ENCODE results near the gene ANKRD60. TPM values are rescaled to one million over a fixed set of nuclear protein-coding genes. Genes with fewer than 3 reads are reported as not detected.

The ANKRD60 gene
- total RNA-seq, 4 donors from 2014 or later: not detected

DNA sequence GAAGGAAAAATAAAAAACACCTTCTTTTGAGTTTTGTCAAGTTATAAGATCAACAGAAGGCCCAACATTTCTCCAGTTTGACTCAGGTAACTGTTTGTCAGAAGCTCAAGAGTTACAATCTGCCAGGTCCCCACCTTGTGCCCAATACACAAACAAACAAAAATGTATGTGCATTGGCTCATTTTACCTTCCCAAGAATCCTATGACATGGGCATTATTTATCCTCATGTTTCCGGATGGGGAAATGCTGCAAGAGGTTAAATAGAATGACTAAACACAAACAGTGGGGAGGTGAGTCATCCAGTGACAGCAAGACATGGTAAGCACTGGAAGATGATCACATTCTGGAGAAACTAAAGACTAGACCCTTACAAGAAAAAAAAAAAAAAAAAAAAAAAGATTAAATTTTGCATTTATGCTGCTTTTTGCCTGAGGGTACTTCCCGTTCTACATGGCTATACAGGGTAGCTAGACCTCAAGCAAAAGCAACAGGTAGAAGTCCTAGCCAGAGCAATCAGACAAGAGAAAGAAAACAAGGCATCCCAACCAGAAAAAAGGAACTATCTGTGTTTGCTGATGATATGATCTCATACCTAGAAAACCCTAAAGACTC, 23.6 kb upstream of the ANKRD60 start:
- Histone ChIP-seq H3K36me3 (peaks cover 0 to 42% (median 7%) of the 10 kb centered on the region in 3 donors), H3K27ac (no peak overlapping the region), H3K9me3 (no peaks in the 10 kb centered on the region), H3K4me1 (no peaks in the 10 kb centered on the region), H3K27me3 (no peaks in the 10 kb centered on the region), H3K4me3 (no peak overlapping the region)
- no peak for TF ChIP-seq EP300 (IDR thresholded peaks at IDR 0.05)
- TF ChIP-seq POLR2A (IDR thresholded peaks at IDR 0.05): no peak
- TF ChIP-seq, protein P1, sequence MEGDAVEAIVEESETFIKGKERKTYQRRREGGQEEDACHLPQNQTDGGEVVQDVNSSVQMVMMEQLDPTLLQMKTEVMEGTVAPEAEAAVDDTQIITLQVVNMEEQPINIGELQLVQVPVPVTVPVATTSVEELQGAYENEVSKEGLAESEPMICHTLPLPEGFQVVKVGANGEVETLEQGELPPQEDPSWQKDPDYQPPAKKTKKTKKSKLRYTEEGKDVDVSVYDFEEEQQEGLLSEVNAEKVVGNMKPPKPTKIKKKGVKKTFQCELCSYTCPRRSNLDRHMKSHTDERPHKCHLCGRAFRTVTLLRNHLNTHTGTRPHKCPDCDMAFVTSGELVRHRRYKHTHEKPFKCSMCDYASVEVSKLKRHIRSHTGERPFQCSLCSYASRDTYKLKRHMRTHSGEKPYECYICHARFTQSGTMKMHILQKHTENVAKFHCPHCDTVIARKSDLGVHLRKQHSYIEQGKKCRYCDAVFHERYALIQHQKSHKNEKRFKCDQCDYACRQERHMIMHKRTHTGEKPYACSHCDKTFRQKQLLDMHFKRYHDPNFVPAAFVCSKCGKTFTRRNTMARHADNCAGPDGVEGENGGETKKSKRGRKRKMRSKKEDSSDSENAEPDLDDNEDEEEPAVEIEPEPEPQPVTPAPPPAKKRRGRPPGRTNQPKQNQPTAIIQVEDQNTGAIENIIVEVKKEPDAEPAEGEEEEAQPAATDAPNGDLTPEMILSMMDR (IDR thresholded peaks at IDR 0.05): no peak
- WGBS, 2 donors: 77 to 81% methylated on average over 2 of the region's 2 CpGs
- no peak for DNase-seq (ENCODE audit: low spot score in 2 of 2)

DNA sequence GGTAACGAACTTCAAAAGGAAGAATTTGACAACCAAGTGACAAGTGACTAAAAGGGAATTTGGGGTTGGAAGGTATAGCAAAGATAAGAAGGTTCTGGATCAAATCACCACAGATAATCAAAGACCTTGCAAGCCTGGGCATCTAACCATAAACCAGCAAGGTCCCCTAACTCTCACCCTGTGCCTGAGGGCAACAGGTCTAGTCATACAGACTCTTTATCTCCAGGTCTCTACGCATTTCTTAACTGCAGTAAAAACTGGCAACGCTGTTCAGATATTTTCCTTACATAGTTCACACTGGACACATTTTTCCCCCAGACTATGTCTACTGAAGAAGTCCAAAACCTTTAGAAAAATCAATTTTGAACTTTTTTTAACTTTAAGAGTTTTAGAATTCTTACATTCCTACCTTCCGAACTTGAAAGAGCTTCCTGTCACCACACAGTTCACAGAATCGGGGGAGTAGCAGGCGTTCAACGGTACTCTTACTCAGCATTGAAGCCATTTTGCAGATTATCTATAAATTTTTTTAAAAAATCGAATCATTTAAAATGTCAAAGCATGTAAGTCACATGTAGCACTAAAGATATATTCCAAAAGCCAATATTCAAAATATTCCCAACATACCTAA, 23.0 kb upstream of the ANKRD60 start:
- Histone ChIP-seq H3K27ac (no peak overlapping the region), H3K4me3 (no peak overlapping the region), H3K4me1 (no peaks in the 10 kb centered on the region), H3K27me3 (no peaks in the 10 kb centered on the region), H3K36me3 (peaks cover 0 to 43% (median 7%) of the 10 kb centered on the region in 3 donors), H3K9me3 (no peaks in the 10 kb centered on the region)
- TF ChIP-seq, protein P1 (IDR thresholded peaks at IDR 0.05): no peak
- TF ChIP-seq POLR2A (IDR thresholded peaks at IDR 0.05) (no peak), EP300 (IDR thresholded peaks at IDR 0.05) (no peak)
- 87 to 92% methylated on average over 8 of the region's 8 CpGs for WGBS, 2 donors
- DNase-seq (ENCODE audit: low spot score in 2 of 2): no peak

DNA sequence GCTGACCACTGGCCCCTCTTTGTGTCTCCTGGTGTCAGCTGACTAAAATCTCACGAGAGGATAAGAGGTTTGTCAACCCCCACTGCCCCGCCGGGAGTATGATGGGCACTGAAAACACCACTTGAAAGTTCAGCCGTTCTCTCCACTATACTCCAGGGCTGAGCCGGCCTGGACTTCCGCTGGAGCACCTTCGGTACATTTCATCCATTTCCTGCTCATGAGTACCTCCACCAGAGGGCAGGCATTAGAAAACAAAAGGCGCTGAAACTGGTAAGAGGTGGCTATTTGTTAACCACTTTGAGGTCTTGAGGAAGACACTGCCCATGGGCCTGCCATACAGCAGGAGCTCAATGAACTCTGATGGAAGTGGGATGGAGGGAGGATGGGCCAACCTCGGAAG, 17.9 kb upstream of the ANKRD60 start:
- H3K27ac ChIP-seq: no peak overlapping the region
- no peak for DNase-seq (ENCODE audit: low spot score in 2 of 2)
- peaks cover 0 to 83% (median 14%) of the 10 kb centered on the region in 3 donors for H3K36me3 ChIP-seq

DNA sequence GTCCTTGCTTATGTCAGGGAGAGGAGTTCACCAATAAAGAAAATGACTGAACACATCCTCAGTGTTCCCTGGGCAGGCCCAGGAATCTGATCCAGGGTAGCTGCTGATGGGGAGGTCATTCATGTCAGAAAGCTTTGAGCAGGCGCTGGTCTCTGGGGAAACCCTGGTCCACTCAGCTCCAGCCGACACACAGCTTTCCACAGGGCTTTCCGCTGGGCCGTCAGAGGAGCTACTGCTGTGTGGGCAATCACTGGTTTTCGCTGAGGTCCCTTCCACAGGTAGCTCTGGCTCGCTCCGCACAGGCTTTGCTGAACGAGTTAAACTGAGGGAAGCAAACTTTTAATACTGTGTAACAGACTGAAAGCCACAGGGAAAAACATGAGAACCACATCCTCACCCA, 17.5 kb upstream of the ANKRD60 start:
- DNase-seq (ENCODE audit: low spot score in 2 of 2): no peak
- Histone ChIP-seq H3K27me3 (no peaks in the 10 kb centered on the region), H3K9me3 (no peaks in the 10 kb centered on the region), H3K36me3 (peaks cover 0 to 83% (median 14%) of the 10 kb centered on the region in 3 donors), H3K4me1 (no peaks in the 10 kb centered on the region), H3K27ac (no peak overlapping the region), H3K4me3 (no peak overlapping the region)
- TF ChIP-seq, protein P1 (IDR thresholded peaks at IDR 0.05): no peak
- TF ChIP-seq POLR2A (IDR thresholded peaks at IDR 0.05): no peak
- no peak for TF ChIP-seq EP300 (IDR thresholded peaks at IDR 0.05)
- 91 to 97% methylated on average over 8 of the region's 8 CpGs for WGBS, 2 donors

More for the DNA sequence above, 17.9 kb upstream of the ANKRD60 start:
- 55 to 71% methylated on average over 8 to 9 of the region's 9 CpGs for WGBS, 2 donors
- Histone ChIP-seq H3K4me1 (no peaks in the 10 kb centered on the region), H3K4me3 (no peak overlapping the region), H3K9me3 (no peaks in the 10 kb centered on the region), H3K27me3 (no peaks in the 10 kb centered on the region)
- TF ChIP-seq POLR2A (IDR thresholded peaks at IDR 0.05) (no peak), EP300 (IDR thresholded peaks at IDR 0.05) (no peak)
- TF ChIP-seq, protein P1 (IDR thresholded peaks at IDR 0.05): no peak

DNA sequence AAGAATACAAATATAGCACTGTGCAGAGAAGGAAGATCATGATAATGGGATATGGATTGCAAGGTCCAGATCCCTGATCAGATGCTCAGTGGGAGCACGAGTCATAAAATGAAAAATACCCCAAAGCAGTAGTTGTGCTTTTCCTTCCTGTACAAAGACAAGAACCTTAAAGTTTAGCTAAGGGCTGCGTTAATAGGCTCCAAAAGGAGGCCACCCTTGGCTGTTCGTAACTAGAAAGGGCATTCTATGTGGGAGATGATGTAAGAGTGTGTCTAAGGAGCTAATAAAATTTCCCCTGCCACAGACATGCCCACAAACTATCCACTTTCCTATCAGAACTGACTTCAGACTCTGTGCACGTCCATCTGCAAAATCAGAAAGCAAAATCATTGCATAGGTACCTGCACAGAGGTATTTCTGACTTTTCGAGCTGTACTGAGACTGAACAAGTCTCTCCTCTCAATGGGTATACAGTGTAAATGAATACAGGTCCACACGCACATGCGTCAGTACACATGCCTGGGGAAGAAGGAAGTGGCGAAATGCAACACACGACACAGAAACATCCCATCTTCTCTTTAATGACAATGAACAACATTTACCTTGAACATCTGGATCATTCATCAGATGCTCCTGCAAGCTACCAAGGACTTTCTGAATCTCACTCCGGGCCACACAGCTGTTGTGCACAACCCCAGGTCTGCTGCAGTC, 16.9 kb upstream of the ANKRD60 start:
- Histone ChIP-seq H3K27me3 (no peaks in the 10 kb centered on the region), H3K27ac (no peak overlapping the region), H3K4me3 (no peak overlapping the region), H3K4me1 (no peaks in the 10 kb centered on the region), H3K9me3 (no peaks in the 10 kb centered on the region), H3K36me3 (peaks cover 0 to 83% (median 12%) of the 10 kb centered on the region in 3 donors)
- TF ChIP-seq, protein P1 (IDR thresholded peaks at IDR 0.05): no peak
- no peak for TF ChIP-seq EP300 (IDR thresholded peaks at IDR 0.05)
- no peak for TF ChIP-seq POLR2A (IDR thresholded peaks at IDR 0.05)
- WGBS, 2 donors: 91 to 92% methylated on average over 10 of the region's 10 CpGs
- DNase-seq (ENCODE audit: low spot score in 2 of 2): no peak
